CD4-positive, CD25-positive, alpha-beta regulatory T cell (primary cell): ENCODE results near the gene PNMA8C. TPM values are rescaled to one million over a fixed set of nuclear protein-coding genes. Genes with fewer than 3 reads are reported as not detected.
"Not testable (repeated sequence)": the region's sequence is repeated elsewhere in the genome, so short reads cannot be mapped to it uniquely, and the experiment has no call there.

ENCODE experiments used
- ATAC-seq, 2 donors: fragments of 150-1000 bp; cut with Tn5 transposase; one replicate each; pipeline ENCODE4 v1.10.0; 2021; ENCODE audit warnings: low read depth in 2 of 2, moderate number of reproducible peaks in 2 of 2, moderate library complexity in 1 of 2
- DNase-seq, 3 donors: peaks; one replicate each; pipeline versions ENCODE4 v3.0.0 to v3.0.0-alpha.2; 2012 to 2022; ENCODE audit warnings: mixed read lengths in 1 of 3
- H3K27ac ChIP-seq: one replicate; pipeline ENCODE4 v1.7.0; 2013; ENCODE audit warnings: mild to moderate bottlenecking, low read length; ENCODE audit not compliant: insufficient read depth, poor library complexity, severe bottlenecking
- H3K27me3 ChIP-seq: one replicate; pipeline ENCODE4 v1.7.0; 2013; ENCODE audit warnings: low read length; ENCODE audit not compliant: control insufficient read depth, insufficient read depth
- H3K36me3 ChIP-seq: one replicate; pipeline ENCODE4 v1.7.0; 2013; ENCODE audit warnings: mild to moderate bottlenecking, low read length, moderate library complexity; ENCODE audit not compliant: control insufficient read depth, insufficient read depth
- H3K4me1 ChIP-seq: 2 replicates; pipeline ENCODE4 v1.7.0; 2013; ENCODE audit warnings: mild to moderate bottlenecking, low read length; ENCODE audit not compliant: insufficient read depth, control insufficient read depth, poor library complexity, severe bottlenecking
- H3K4me3 ChIP-seq: one replicate; pipeline ENCODE4 v1.7.0; 2013; ENCODE audit warnings: low read depth, mild to moderate bottlenecking, low read length, moderate library complexity
- H3K9me3 ChIP-seq, 2 experiments: 1 replicate in 1 of 2; 2 replicates in 1 of 2; pipeline ENCODE4 v1.7.0; 2013; ENCODE audit warnings: low read length in 2 of 2, mild to moderate bottlenecking in 1 of 2, moderate library complexity in 1 of 2; ENCODE audit not compliant: control insufficient read depth in 2 of 2
- H3K27ac Mint-ChIP-seq, 3 donors: one replicate each; pipeline ENCODE4 v1.8.0; 2020 to 2022; ENCODE audit warnings: mild to moderate bottlenecking in 3 of 3, mixed read lengths in 3 of 3, moderate library complexity in 2 of 3
- H3K27me3 Mint-ChIP-seq: one replicate; pipeline ENCODE4 v1.8.0; 2022; ENCODE audit warnings: mild to moderate bottlenecking, mixed read lengths
- H3K36me3 Mint-ChIP-seq: one replicate; pipeline ENCODE4 v1.8.0; 2020; ENCODE audit warnings: mixed read lengths
- H3K4me1 Mint-ChIP-seq, 4 donors: one replicate each; pipeline ENCODE4 v1.8.0; 2020 to 2022; ENCODE audit warnings: mixed read lengths in 4 of 4, mild to moderate bottlenecking in 1 of 4
- H3K4me3 Mint-ChIP-seq, 4 donors: one replicate each; pipeline ENCODE4 v1.8.0; 2020 to 2022; ENCODE audit warnings: mild to moderate bottlenecking in 4 of 4, mixed read lengths in 4 of 4, moderate library complexity in 3 of 4
- H3K9me3 Mint-ChIP-seq, 7 donors: one replicate each; pipeline ENCODE4 v1.8.0; 2020 to 2022; ENCODE audit warnings: mixed read lengths in 7 of 7, mild to moderate bottlenecking in 3 of 7, moderate library complexity in 2 of 7
- polyA plus RNA-seq, 4 donors: library from polyadenylated mRNA; unstranded; fragments of 300-500 nt; fragmentation: Illumina TruSeq; gene quantifications; one replicate each; pipeline ENCODE4 v1.2.3, GENCODE V29; 2021
- total RNA-seq: library from RNA; stranded (reverse); gene quantifications from one replicate; pipeline ENCODE4 v1.2.3, GENCODE V29; 2022

The PNMA8C gene
- total and polyA plus RNA-seq, 5 donors from 2014 or later: not detected

GRCh38 chr19:46397801-46398479, 30.8 kb downstream of the PNMA8C start:
- not testable (repeated sequence) for H3K4me3 Mint-ChIP-seq, H3K36me3 Mint-ChIP-seq, H3K27ac ChIP-seq, H3K36me3 ChIP-seq, H3K27me3 ChIP-seq, ATAC-seq, H3K9me3 Mint-ChIP-seq, H3K9me3 ChIP-seq, H3K4me3 ChIP-seq, DNase-seq, H3K4me1 ChIP-seq, H3K27ac Mint-ChIP-seq
- H3K4me1 Mint-ChIP-seq: peaks cover 0 to 10% (median 2%) of the 10 kb centered on the region in 4 donors
- peaks cover 38% of the 10 kb centered on the region for H3K27me3 Mint-ChIP-seq

GRCh38 chr19:46394402-46394797, 34.3 kb downstream of the PNMA8C start:
- no peak for ATAC-seq
- no peaks in the 10 kb centered on the region for H3K9me3 Mint-ChIP-seq
- Histone ChIP-seq H3K9me3 (no peaks in the 10 kb centered on the region), H3K4me1 (no peaks in the 10 kb centered on the region), H3K4me3 (no peak overlapping the region), H3K36me3 (peaks cover 11% of the 10 kb centered on the region), H3K27ac (no peak overlapping the region), H3K27me3 (no peaks in the 10 kb centered on the region)
- peaks cover 21% of the 10 kb centered on the region for H3K27me3 Mint-ChIP-seq
- peak overlapping the region in 1 of 4 donors; percentile 61 for H3K4me3 Mint-ChIP-seq
- H3K27ac Mint-ChIP-seq: no peak overlapping the region
- peaks cover 23% of the 10 kb centered on the region for H3K36me3 Mint-ChIP-seq
- H3K4me1 Mint-ChIP-seq: peaks cover 0 to 6% (median 1%) of the 10 kb centered on the region in 4 donors
- no peak for DNase-seq

GRCh38 chr19:46393456-46394401, 35.0 kb downstream of the PNMA8C start:
- Histone ChIP-seq H3K9me3 (no peaks in the 10 kb centered on the region), H3K27me3 (no peaks in the 10 kb centered on the region), H3K4me3 (no peak overlapping the region), H3K4me1 (no peaks in the 10 kb centered on the region), H3K36me3 (peaks cover 14% of the 10 kb centered on the region), H3K27ac (no peak overlapping the region)
- peaks cover 0 to 6% (median 1%) of the 10 kb centered on the region in 4 donors for H3K4me1 Mint-ChIP-seq
- peaks cover 15% of the 10 kb centered on the region for H3K27me3 Mint-ChIP-seq
- ATAC-seq: no peak
- no peaks in the 10 kb centered on the region for H3K9me3 Mint-ChIP-seq
- no peak for DNase-seq
- H3K4me3 Mint-ChIP-seq: no peak overlapping the region
- H3K27ac Mint-ChIP-seq: no peak overlapping the region
- peaks cover 27% of the 10 kb centered on the region for H3K36me3 Mint-ChIP-seq

GRCh38 chr19:46392837-46393236, 35.9 kb downstream of the PNMA8C start:
- Histone ChIP-seq H3K27ac (no peak overlapping the region), H3K27me3 (no peaks in the 10 kb centered on the region), H3K4me1 (no peaks in the 10 kb centered on the region), H3K4me3 (no peak overlapping the region), H3K36me3 (peaks cover 20% of the 10 kb centered on the region), H3K9me3 (no peaks in the 10 kb centered on the region)
- Mint-ChIP-seq H3K4me1 (peaks cover 0 to 6% (median 1%) of the 10 kb centered on the region in 4 donors), H3K27me3 (peaks cover 10% of the 10 kb centered on the region), H3K4me3 (no peak overlapping the region), H3K36me3 (peaks cover 34% of the 10 kb centered on the region), H3K27ac (no peak overlapping the region), H3K9me3 (no peaks in the 10 kb centered on the region)
- no peak for DNase-seq
- ATAC-seq: no peak

- no peak overlapping the region for H3K4me3 ChIP-seq
- H3K27me3 ChIP-seq: no peaks in the 10 kb centered on the region
- Mint-ChIP-seq H3K4me1 (peaks cover 0 to 6% (median 1%) of the 10 kb centered on the region in 4 donors), H3K4me3 (no peak overlapping the region), H3K36me3 (peaks cover 39% of the 10 kb centered on the region), H3K27me3 (peaks cover 5% of the 10 kb centered on the region), H3K9me3 (no peaks in the 10 kb centered on the region), H3K27ac (no peak overlapping the region)
- no peak overlapping the region for H3K27ac ChIP-seq
- ATAC-seq: no peak
- DNase-seq: no peak
- peaks cover 25% of the 10 kb centered on the region for H3K36me3 ChIP-seq
- no peaks in the 10 kb centered on the region for H3K9me3 ChIP-seq
- no peaks in the 10 kb centered on the region for H3K4me1 ChIP-seq
These were observed 36.4 kb downstream of the PNMA8C start for GRCh38 chr19:46392252-46392801.

- H3K9me3 ChIP-seq: no peaks in the 10 kb centered on the region
- no peak for ATAC-seq
- no peak overlapping the region for H3K27ac ChIP-seq
- H3K27me3 Mint-ChIP-seq: peaks cover 4% of the 10 kb centered on the region
- DNase-seq: no peak
- H3K36me3 Mint-ChIP-seq: peaks cover 45% of the 10 kb centered on the region
- H3K4me1 Mint-ChIP-seq: peaks cover 0 to 6% (median 1%) of the 10 kb centered on the region in 4 donors
- H3K4me3 ChIP-seq: no peak overlapping the region
- H3K27ac Mint-ChIP-seq: peak overlapping the region in 1 of 3 donors; percentile 25
- H3K9me3 Mint-ChIP-seq: no peaks in the 10 kb centered on the region
- no peak overlapping the region for H3K4me3 Mint-ChIP-seq
- no peaks in the 10 kb centered on the region for H3K27me3 ChIP-seq
- H3K4me1 ChIP-seq: no peaks in the 10 kb centered on the region
- peaks cover 29% of the 10 kb centered on the region for H3K36me3 ChIP-seq
These were observed 37.2 kb downstream of the PNMA8C start for GRCh38 chr19:46391296-46392251.

GRCh38 chr19:46390866-46391265, 37.9 kb downstream of the PNMA8C start:
- Mint-ChIP-seq H3K27ac (peak overlapping the region in 1 of 3 donors; percentile 25), H3K9me3 (no peaks in the 10 kb centered on the region), H3K36me3 (peaks cover 47% of the 10 kb centered on the region), H3K4me3 (no peak overlapping the region), H3K4me1 (peaks cover 0 to 6% (median 1%) of the 10 kb centered on the region in 4 donors), H3K27me3 (peaks cover 4% of the 10 kb centered on the region)
- Histone ChIP-seq H3K4me1 (no peaks in the 10 kb centered on the region), H3K36me3 (peaks cover 29% of the 10 kb centered on the region), H3K9me3 (no peaks in the 10 kb centered on the region), H3K4me3 (no peak overlapping the region), H3K27me3 (no peaks in the 10 kb centered on the region), H3K27ac (no peak overlapping the region)
- DNase-seq (no peak), ATAC-seq (no peak)
